Right renal cortex interstitium (tissue), 3 donors: Measurements from ENCODE around the gene COL23A1. TPM values are rescaled to one million over a fixed set of nuclear protein-coding genes. Genes with fewer than 3 reads are reported as not detected.

Experiments
- DNase-seq, 3 donors: peaks; one replicate each; pipeline ENCODE4 v3.0.0-alpha.2; 2013; ENCODE audit warnings: low read depth in 3 of 3, low spot score in 2 of 3
- polyA plus RNA-seq, 3 donors: library from polyadenylated mRNA; unstranded; fragments of 120-200 nt; gene quantifications; one replicate each; pipeline ENCODE4 v1.2.1, GENCODE V29; 2013; ENCODE audit not compliant: insufficient read length in 3 of 3

The COL23A1 gene
- polyA plus RNA-seq, 3 donors: 4.8 to 5.2 (median 4.9) TPM

GRCh38 chr5:178465861-178466288 lies 124.3 kb downstream of the COL23A1 start:
- no peak for DNase-seq

DNA sequence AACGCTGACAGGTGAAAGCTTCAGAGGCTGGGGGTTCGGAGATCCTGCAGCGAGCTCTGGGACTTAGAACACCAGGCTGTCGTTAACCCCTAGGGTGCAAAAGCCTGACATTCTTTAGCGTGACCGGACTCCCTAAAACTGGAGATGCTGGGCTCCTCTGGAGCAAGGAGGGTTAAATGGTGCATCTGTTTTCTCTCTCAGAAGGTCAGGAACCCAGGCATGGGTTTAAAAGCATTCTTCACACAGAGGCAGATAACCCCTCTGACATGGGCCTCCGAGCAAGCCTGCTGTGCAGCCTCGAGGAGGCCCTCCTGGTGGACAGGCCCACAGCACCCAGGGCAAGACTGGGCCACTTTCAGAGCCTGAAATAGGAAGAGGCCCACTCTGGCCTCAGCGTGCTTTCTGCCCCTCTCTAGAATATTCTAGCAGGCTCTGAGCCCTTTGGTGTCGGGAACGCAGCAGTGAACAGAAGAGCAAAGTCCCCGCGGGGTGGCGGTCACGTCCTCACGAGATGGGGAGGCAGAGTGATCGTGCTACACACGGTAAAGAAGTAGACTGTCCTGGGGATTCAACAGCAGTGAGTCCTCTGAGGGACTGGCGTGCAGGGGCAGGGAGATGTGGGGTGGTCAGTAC lies 124.8 kb downstream of the COL23A1 start:
- no peak for DNase-seq

- DNase-seq: no peak
These were observed 125.7 kb downstream of the COL23A1 start for GRCh38 chr5:178464431-178465048.

- DNase-seq: no peak
These were observed 126.7 kb downstream of the COL23A1 start for GRCh38 chr5:178463321-178464155.

- no peak for DNase-seq
These were observed 127.4 kb downstream of the COL23A1 start for GRCh38 chr5:178462816-178463215.

- no peak for DNase-seq
These were observed 128.1 kb downstream of the COL23A1 start for GRCh38 chr5:178462076-178462475.

- DNase-seq: no peak
These were observed 129.0 kb downstream of the COL23A1 start for GRCh38 chr5:178461004-178461730.

GRCh38 chr5:178460598-178460997 lies 129.6 kb downstream of the COL23A1 start:
- no peak for DNase-seq

- DNase-seq: no peak
These were observed 130.0 kb downstream of the COL23A1 start for GRCh38 chr5:178460174-178460573.

DNA sequence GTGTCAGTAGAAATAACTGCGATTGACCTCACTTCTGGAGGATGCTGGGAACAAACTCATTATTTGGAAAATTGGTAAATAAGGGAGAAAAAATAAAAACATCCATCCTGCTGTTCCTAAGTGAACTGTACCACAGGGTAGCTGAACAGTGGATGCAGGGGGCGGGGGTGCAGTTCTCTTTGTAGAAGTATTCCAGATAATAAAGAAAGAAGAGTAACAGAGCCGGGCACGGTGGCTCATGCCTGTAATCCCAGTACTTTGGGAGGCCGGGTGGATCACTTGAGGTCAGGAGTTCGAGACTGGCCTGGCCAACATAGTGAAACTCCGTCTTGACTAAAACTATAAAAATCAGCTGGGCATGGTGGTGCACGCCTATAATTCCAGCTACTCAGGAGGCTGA lies 132.1 kb downstream of the COL23A1 start:
- DNase-seq: no peak

GRCh38 chr5:178457471-178457870 lies 132.7 kb downstream of the COL23A1 start:
- no peak for DNase-seq

- no peak for DNase-seq
These were observed 134.7 kb downstream of the COL23A1 start for GRCh38 chr5:178455480-178455835.

DNA sequence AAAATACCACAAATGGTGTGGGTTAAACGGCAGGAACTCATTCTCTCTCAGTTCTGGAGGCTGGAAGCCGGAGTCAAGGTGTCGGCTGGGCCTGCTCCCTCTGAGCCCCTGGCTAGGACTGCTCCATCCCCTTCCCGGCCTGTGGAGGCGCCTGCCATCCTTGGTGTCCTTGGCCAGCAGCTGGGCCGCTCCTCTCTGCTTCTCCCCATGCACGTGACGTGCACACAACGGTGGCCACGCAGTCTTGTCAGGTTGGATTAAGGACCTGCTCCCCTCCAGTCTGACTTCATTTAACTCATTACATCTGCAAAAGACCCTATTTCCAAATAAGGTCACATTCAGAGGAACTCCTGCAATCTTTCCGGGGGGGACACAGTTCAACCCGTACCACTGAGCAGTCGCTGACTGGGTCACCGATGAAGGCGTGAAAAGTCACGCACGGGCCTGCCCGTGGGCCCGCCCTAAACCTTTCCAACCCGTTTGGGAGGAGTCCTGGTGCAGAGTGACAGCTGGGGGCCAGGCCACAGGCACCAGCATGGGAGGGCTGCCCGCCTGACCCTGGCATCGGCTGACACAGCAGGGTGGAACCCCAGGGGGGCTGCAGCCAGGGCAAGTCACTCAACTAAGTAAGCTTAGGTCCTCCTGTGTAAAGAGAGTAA lies 135.2 kb downstream of the COL23A1 start:
- DNase-seq: no peak

- DNase-seq: no peak
These were observed 135.9 kb downstream of the COL23A1 start for GRCh38 chr5:178454303-178454702.

GRCh38 chr5:178453224-178453623 lies 137.0 kb downstream of the COL23A1 start:
- DNase-seq: no peak

DNA sequence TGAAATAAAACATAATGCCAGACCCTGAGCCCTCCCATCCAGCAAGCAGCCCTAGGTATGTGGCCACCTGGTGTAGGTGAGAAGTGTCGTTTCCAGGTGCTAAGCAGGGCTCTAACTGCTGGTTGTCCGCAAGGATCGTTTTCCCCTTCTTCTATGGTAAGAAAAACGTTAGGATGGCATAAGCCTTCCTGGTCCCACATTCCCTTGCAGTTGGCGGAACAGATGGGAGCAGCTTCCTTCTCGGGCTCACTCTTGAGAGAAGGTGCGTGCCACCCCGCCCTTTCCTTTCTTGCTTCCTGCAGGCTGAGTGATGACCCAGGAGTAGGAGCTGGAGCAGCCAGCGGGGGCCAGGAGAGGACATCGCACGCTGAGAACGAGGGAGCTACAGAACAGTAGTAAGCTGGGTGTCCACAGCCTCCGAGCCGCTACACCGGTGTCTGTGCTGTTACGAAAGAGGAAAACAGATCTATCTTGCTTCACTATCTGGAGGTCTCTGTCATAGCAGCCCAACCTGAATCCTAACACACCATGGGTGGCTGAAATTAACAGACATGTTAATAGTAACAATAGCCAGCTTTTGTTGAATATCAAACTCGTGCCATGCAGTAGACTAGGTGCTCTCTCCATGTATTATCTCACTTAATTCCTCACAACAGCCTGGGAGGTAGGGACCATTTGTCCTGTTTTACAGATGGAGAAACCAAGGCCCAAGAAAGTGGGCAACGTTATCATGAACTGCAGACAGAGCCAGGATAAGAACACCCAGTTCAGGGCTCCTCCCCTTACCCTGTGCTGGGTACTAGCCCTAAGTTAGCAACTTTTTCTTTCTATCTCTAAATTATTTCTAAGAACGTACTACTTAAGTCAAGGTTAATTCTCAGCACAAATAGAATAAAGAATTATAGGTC lies 139.8 kb downstream of the COL23A1 start:
- no peak for DNase-seq

GRCh38 chr5:178449163-178450070 lies 140.8 kb downstream of the COL23A1 start:
- no peak for DNase-seq

DNA sequence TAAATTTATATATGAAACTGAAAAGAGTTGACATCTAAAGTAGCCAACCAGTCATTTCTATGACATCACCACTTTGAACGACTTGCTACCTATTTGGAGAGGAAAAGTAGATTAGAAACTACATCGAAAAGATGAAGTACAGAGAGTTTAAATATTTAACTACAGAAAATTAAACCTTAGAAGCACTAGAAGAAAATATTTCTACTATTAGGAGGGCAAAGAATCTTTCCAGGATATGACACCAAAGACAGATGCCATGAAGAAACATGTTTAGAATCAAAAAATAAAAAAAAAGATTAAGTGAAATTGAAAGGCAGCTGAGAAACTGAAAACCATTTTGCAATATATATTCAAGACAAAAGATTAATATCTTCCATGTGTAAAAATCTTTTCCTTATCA lies 144.7 kb downstream of the COL23A1 start:
- no peak for DNase-seq
